Suprapubic skin (tissue), 4 donors: ENCODE data around the gene STRIT1. TPM values are rescaled to one million over a fixed set of nuclear protein-coding genes. Genes with fewer than 3 reads are reported as not detected.
"Not testable (repeated sequence)": the region's sequence is repeated elsewhere in the genome, so short reads cannot be mapped to it uniquely, and the experiment has no call there.

Source experiments
- DNase-seq, 2 donors: peaks; one replicate each; pipeline ENCODE4 v3.0.0-alpha.2; 2019; ENCODE audit warnings: low spot score in 2 of 2
- H3K27ac ChIP-seq: fragments of 200-600 bp; sonication (generic); one replicate; pipeline ENCODE4 v1.5.1; 2019
- H3K27me3 ChIP-seq: fragments of 200-600 bp; sonication (generic); one replicate; pipeline ENCODE4 v1.5.1; 2019
- H3K36me3 ChIP-seq: fragments of 200-600 bp; sonication (generic); one replicate; pipeline ENCODE4 v1.5.1; 2019
- H3K4me1 ChIP-seq: fragments of 200-600 bp; sonication (generic); one replicate; pipeline ENCODE4 v1.5.1; 2019
- H3K4me3 ChIP-seq: fragments of 200-600 bp; sonication (generic); one replicate; pipeline ENCODE4 v1.5.1; 2019; ENCODE audit warnings: mild to moderate bottlenecking
- H3K9me3 ChIP-seq: fragments of 200-600 bp; sonication (generic); one replicate; pipeline ENCODE4 v1.5.1; 2019
- CTCF ChIP-seq, 2 donors: fragments of 200-600 bp in 1 of 2; fragments of 450-650 bp in 1 of 2; sonication (generic) in 1 of 2; IDR thresholded peaks; one replicate each; pipeline ENCODE4 v1.5.1; 2016 to 2019; ENCODE audit warnings: antibody characterized with exemption in 2 of 2, mild to moderate bottlenecking in 1 of 2, moderate library complexity in 1 of 2
- EP300 ChIP-seq: sonication (generic); formaldehyde crosslinking; IDR thresholded peaks from one replicate; pipeline ENCODE4 v1.6.1; 2017; ENCODE audit warnings: antibody characterized with exemption
- POLR2A ChIP-seq, 2 donors: fragments of 450-650 bp; IDR thresholded peaks; one replicate each; pipeline ENCODE4 v1.6.1; 2017; ENCODE audit warnings: antibody characterized with exemption in 2 of 2, mild to moderate bottlenecking in 2 of 2, moderate library complexity in 2 of 2
- POLR2AphosphoS5 ChIP-seq, 3 donors: sonication (generic); formaldehyde crosslinking; IDR thresholded peaks; one replicate each; pipeline ENCODE4 v1.6.1; 2017; ENCODE audit warnings: antibody characterized with exemption in 3 of 3
- WGBS: methylation state at CpG from one replicate; pipeline ENCODE4 v1.1.5; 2018; 5-methylcytosine and 5-hydroxymethylcytosine counted together
- total RNA-seq, 4 donors: library from RNA; depleted of rRNA; stranded (reverse); fragments of >200 nt; gene quantifications; one replicate each; pipeline ENCODE4 v1.1.0, GENCODE V29; 2016

Gene STRIT1
- total RNA-seq, 4 donors from 2014 or later, result not detected

GRCh38 chr3:155285936-155286335 lies 7.5 kb downstream of the STRIT1 start:
- no peaks in the 10 kb centered on the region for H3K4me1 ChIP-seq
- H3K4me3 ChIP-seq, result no peak overlapping the region
- H3K27me3 ChIP-seq, result no peaks in the 10 kb centered on the region
- no peaks in the 10 kb centered on the region for H3K36me3 ChIP-seq
- TF ChIP-seq CTCF (IDR thresholded peaks at IDR 0.05), result no peak
- no peak for TF ChIP-seq POLR2AphosphoS5 (IDR thresholded peaks at IDR 0.05)
- TF ChIP-seq EP300, result no peak
- no peak for TF ChIP-seq POLR2A (IDR thresholded peaks at IDR 0.05)
- no peaks in the 10 kb centered on the region for H3K9me3 ChIP-seq
- 89% methylated on average over 4 of the region's 4 CpGs for WGBS
- no peak for DNase-seq
- no peak overlapping the region for H3K27ac ChIP-seq

- no peak overlapping the region for H3K27ac ChIP-seq
- H3K27me3 ChIP-seq, result no peaks in the 10 kb centered on the region
- H3K36me3 ChIP-seq, result no peaks in the 10 kb centered on the region
- no peaks in the 10 kb centered on the region for H3K4me1 ChIP-seq
- no peak for TF ChIP-seq CTCF (IDR thresholded peaks at IDR 0.05)
- TF ChIP-seq POLR2A (IDR thresholded peaks at IDR 0.05), result no peak
- no peak for TF ChIP-seq EP300
- no peak for TF ChIP-seq POLR2AphosphoS5 (IDR thresholded peaks at IDR 0.05)
- H3K9me3 ChIP-seq, result no peaks in the 10 kb centered on the region
- WGBS, result 83% methylated on average over 8 of the region's 8 CpGs
- no peak overlapping the region for H3K4me3 ChIP-seq
- DNase-seq, result no peak
Observed at GRCh38 chr3:155283092-155284056, 10.1 kb downstream of the STRIT1 start.

- no peaks in the 10 kb centered on the region for H3K4me1 ChIP-seq
- H3K27me3 ChIP-seq, result no peaks in the 10 kb centered on the region
- TF ChIP-seq POLR2A (IDR thresholded peaks at IDR 0.05) (no peak), POLR2AphosphoS5 (IDR thresholded peaks at IDR 0.05) (no peak), EP300 (no peak), CTCF (IDR thresholded peaks at IDR 0.05) (no peak)
- no peaks in the 10 kb centered on the region for H3K36me3 ChIP-seq
- DNase-seq, result no peak
- WGBS, result 87% methylated on average over 6 of the region's 6 CpGs
- H3K27ac ChIP-seq, result no peak overlapping the region
- no peak overlapping the region for H3K4me3 ChIP-seq
- H3K9me3 ChIP-seq, result no peaks in the 10 kb centered on the region
Observed at GRCh38 chr3:155282385-155283091, 10.9 kb downstream of the STRIT1 start.

GRCh38 chr3:155281912-155282311 lies 11.6 kb downstream of the STRIT1 start:
- no peak overlapping the region for H3K27ac ChIP-seq
- TF ChIP-seq EP300, result no peak
- no peak for TF ChIP-seq POLR2A (IDR thresholded peaks at IDR 0.05)
- TF ChIP-seq CTCF (IDR thresholded peaks at IDR 0.05), result no peak
- no peak for TF ChIP-seq POLR2AphosphoS5 (IDR thresholded peaks at IDR 0.05)
- no peaks in the 10 kb centered on the region for H3K36me3 ChIP-seq
- H3K4me3 ChIP-seq, result no peak overlapping the region
- H3K9me3 ChIP-seq, result no peaks in the 10 kb centered on the region
- no peak for DNase-seq
- 83% methylated on average over 2 of the region's 2 CpGs for WGBS
- no peaks in the 10 kb centered on the region for H3K27me3 ChIP-seq
- H3K4me1 ChIP-seq, result no peaks in the 10 kb centered on the region

- not testable (repeated sequence) for H3K4me3 ChIP-seq, H3K27me3 ChIP-seq, DNase-seq, H3K4me1 ChIP-seq, H3K36me3 ChIP-seq, H3K9me3 ChIP-seq, H3K27ac ChIP-seq
- WGBS, result 92% methylated on average over 6 of the region's 6 CpGs
Observed at GRCh38 chr3:155276089-155276488, 17.4 kb downstream of the STRIT1 start.

GRCh38 chr3:155275159-155275754 lies 18.2 kb downstream of the STRIT1 start:
- H3K4me3 ChIP-seq, DNase-seq, H3K36me3 ChIP-seq, H3K27ac ChIP-seq, H3K4me1 ChIP-seq, H3K9me3 ChIP-seq, H3K27me3 ChIP-seq: not testable (repeated sequence)
- WGBS, result 92% methylated on average over 6 of the region's 6 CpGs

GRCh38 chr3:155274435-155274834 lies 19.0 kb downstream of the STRIT1 start:
- not testable (repeated sequence) for DNase-seq

More at GRCh38 chr3:155274435-155274834, 19.0 kb downstream of the STRIT1 start:
- H3K27me3 ChIP-seq, H3K4me3 ChIP-seq, H3K4me1 ChIP-seq, H3K36me3 ChIP-seq, H3K9me3 ChIP-seq, H3K27ac ChIP-seq: not testable (repeated sequence)
- 93% methylated on average over 4 of the region's 4 CpGs for WGBS
